AG09319 (cell line): ENCODE results near the gene DEFB129.

ENCODE experiments used
- DNase-seq: peaks from one replicate; pipeline ENCODE4 v3.0.0-alpha.2; 2010; ENCODE audit warnings: low read depth; ENCODE audit errors: extremely low read depth
- TF ChIP-seq, protein P1 (sequence below): IDR thresholded peaks from 2 replicates; pipeline ENCODE4 v1.5.1; 2011; ENCODE audit warnings: low read depth, mild to moderate bottlenecking, inconsistent platforms, low read length, moderate library complexity

DEFB129 gene

DNA sequence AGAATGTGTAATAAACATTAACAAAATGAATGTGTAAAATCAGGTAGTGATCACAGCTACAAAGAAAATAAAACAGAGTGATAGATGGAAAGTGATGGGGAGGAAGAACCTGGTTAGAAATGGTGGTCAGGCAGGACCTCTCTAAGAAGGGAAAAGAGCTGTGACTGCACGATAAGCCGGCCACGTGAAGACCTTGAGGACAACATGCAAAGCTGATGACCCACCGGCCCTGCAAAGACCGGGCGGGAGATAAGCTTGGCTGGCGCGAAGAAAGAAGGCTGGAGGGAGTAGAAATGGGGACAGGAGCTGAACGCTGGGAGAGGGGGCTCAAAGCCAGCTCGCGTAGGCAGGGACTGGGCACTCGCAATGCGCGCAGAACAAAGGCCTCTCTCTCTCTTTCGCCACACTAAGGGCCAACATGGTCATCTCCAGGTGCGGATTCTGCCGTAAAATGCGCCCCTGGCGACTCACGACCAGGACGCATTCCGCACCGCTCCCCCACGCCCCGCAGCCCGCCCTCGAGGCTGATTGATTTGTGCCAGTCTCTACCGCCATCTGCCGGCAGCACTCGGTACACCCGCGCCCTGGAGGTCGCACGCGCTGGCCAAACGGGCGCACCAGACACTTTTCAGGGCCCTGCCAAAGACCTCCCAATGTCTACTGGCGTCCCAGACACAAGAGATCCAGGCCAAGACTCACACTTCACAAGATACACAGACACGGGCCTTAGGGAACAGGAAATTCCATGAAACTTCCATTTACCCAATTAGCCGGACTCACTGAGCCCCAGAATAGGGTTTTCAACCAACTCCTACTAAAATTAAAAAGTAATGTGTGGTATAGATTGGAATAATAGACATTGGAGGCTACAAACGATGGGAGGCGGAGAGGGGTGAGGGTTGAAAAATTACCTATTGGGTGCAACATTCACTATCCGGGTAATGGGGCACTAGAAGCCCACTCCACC is 39.8 kb downstream of the DEFB129 start:
- peak; percentile 20 for DNase-seq
- TF ChIP-seq, protein P1, sequence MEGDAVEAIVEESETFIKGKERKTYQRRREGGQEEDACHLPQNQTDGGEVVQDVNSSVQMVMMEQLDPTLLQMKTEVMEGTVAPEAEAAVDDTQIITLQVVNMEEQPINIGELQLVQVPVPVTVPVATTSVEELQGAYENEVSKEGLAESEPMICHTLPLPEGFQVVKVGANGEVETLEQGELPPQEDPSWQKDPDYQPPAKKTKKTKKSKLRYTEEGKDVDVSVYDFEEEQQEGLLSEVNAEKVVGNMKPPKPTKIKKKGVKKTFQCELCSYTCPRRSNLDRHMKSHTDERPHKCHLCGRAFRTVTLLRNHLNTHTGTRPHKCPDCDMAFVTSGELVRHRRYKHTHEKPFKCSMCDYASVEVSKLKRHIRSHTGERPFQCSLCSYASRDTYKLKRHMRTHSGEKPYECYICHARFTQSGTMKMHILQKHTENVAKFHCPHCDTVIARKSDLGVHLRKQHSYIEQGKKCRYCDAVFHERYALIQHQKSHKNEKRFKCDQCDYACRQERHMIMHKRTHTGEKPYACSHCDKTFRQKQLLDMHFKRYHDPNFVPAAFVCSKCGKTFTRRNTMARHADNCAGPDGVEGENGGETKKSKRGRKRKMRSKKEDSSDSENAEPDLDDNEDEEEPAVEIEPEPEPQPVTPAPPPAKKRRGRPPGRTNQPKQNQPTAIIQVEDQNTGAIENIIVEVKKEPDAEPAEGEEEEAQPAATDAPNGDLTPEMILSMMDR = peak; percentile 92

DNA sequence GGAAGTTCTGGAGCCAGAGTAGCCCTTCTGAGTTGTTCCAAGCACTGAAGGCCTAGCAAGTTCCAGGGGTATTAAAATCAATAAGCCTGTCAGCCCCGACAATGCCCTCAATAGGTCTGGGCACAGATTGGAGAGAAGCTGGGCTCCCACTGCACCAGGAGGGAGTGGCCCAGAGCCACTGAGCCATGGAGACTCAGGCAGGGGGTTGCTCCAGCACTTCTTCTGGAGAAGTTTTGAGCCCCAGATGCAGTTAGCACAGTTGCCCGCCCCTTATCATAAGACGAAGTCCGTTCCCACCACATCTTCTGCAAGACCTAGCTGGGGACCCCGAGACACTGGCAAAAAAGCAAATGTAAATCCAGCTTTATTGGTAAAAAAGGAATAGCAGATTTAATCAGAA is 43.5 kb downstream of the DEFB129 start:
- no peak for DNase-seq
- TF ChIP-seq, protein P1 = no peak

GRCh38 chr20:271069-271468 is 44.0 kb downstream of the DEFB129 start:
- no peak for DNase-seq
- TF ChIP-seq, protein P1 = no peak

GRCh38 chr20:271528-271927 is 44.5 kb downstream of the DEFB129 start:
- DNase-seq = no peak

DNA sequence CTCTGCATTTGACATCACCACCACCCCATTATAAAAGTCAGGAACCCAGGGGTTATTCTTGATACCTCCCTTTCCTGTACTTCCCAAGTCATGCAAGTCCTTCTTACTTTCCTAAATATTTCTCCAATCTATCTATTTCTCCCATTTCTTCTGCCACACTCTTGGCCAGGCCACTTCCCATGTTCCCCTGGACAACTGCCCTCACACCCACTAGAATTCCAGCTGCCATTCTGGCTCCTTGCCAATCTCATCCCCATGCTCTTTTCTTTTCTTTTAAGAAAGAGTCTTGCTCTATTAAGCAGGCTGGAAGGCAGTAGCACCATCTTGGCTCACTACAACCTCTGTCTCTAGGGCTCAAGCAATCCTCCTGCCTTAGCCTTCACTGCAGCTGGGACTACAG is 45.7 kb downstream of the DEFB129 start:
- TF ChIP-seq, protein P1 = no peak
- no peak for DNase-seq

More at GRCh38 chr20:271528-271927, 44.5 kb downstream of the DEFB129 start:
- TF ChIP-seq, protein P1 = no peak

- DNase-seq = no peak
- TF ChIP-seq, protein P1 = no peak
Measured at GRCh38 chr20:273884-274283, 46.8 kb downstream of the DEFB129 start.

- DNase-seq = no peak
- TF ChIP-seq, protein P1 = no peak
Measured at GRCh38 chr20:275791-276190, 48.7 kb downstream of the DEFB129 start.
